T47D (cell line): ENCODE results near the gene NNAT.

Experiments
- DNase-seq, 2 experiments: peaks; one replicate each; pipeline versions ENCODE4 v3.0.0 to v3.0.0-alpha.2; 2011 to 2012; ENCODE audit warnings: low read depth in 1 of 2, low spot score in 1 of 2
- JUND ChIP-seq: IDR thresholded peaks from 2 replicates; pipeline ENCODE4 v1.6.1; 2012; ENCODE audit warnings: low read depth
- in situ Hi-C: cut with HindIII; loops from 2 replicates; pipeline ENCODE4 v1.10.0; 2016; ENCODE audit warnings: low sequenced_read_pairs, low pct_unique_long_range_greater_than_20kb

NNAT gene

DNA sequence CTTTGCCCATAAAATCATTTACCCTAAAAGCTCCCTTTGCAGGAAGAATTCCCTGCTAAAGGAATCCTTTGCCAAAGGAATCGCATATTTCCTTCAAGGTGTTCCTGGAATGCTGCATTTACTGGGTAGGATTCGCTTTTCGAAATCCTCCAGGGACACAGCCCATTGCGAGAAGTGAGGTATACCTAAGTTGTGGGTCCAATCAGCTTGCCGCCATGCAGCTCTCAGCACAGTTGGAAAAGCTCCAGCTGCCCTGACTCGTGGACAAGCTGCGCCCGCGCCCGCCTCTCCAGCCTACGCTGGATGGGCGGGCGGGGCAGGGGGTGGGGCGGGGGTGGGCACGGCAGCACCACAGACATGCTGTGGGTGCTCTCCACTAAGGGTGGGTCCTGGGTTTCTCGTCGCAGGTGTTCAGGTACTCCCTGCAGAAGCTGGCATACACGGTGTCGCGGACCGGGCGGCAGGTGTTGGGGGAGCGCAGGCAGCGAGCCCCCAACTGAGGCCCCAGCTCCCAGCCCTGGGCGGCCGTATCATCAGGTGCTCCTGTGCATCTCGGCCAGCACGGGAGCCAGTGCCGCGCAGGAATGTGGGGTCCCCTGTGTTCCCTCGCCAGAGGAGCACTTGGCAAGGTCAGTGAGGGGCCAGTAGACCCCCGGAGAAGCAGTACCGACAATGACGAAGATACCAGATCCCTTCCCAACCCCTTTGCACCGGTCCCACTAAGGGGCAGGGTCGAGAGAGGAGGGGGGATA lies 1.4 kb downstream of the NNAT start:
- in situ Hi-C loops, result no loop called here
- TF ChIP-seq JUND, result no peak
- DNase-seq, result no peak

DNA sequence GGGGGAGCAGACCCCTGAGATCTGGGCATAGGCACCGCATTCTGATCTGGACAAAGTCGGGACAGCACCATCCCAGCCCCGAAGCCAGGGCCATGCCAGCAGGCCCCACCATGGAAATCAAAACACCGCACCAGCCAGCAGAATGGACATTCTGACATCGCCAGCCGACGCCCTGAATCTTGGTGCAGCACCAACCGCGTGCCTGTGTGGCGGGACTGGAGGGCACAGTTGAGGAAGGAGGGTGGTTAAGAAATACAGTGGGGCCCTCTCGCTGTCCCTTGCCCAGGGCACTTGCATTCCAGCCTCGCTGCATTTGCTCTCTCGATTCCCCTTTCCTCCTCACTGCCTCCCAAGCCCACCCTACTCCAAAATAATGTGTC lies 2.0 kb downstream of the NNAT start:
- no peak for TF ChIP-seq JUND
- DNase-seq, result no peak
- in situ Hi-C loops, result no loop called here

DNA sequence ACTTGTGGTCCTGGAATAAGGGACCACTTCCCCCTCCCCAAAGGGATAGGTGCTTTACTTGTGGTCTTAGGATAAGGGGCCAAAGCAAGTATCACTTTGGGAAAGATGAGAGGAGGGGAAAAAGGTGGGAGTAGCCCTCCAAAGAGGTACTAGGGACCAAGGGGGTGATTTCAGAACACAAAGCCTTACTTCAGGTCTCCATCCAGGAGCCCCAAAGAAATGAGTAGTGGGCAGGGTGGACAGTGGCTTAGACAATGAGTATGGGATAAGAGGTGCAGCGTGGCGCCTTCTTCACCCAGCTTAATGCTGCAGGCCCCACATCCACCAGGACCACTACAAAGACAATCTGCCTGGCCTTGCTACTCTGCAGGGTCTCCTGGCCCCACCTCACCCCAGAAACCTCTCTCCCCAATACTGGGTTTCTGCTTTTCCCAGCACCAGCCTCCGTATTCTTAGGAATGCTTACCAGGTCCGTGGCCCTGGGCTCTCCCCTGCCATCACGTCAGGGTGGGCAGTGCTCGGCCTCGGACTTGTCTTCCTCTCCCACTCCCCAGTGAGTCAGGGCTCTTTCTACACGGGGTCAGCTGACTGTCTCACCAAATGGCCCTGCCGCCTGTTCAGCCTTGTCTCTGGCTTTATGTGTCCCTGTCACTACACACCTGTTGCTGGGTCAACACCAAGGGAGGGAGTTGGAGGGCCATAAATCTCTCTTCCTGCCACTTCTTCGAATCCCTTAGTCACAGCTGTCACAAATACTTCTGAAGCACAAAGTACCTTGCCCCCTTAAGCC lies 3.1 kb downstream of the NNAT start:
- in situ Hi-C loops, result no loop called here
- DNase-seq, result no peak
- no peak for TF ChIP-seq JUND

DNA sequence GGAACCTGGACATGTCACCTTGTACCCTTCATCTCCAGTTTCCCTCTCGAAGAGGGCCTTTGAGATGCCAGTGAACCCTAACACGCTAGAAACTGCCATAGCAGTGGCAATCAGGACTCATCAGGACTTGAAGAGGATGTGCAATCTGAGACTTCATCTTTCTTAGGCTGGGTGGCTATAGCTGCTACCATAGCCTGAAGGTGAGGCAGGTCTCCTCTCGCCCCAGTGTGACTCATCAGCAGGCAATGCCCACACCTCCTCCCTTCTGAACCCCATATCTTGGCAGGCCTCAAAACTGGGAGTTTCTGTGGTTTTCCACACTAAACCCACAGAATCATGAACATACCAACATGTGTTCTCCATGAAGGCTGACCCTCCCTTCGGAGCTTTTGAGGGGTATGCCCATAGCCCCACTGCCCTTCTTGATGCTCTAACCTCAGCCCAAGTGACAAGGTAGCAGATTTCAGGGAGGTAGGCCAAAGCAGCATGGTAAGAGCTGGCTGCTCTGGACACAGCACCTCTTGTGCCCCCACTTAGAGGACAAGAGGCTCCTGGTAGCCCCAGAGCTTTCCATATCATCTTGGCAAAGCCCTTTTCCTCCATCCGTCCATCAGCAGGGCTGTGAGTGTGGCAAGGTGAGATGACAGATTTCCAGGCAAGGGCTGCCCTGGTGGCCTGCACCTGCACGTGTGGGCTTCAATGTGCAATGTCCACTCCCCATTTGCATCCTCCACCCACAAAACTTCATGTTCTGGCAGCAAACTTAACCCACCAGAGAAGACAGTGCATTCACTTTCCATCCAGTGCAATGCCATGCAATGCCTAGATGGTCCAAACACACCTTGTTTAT lies 4.0 kb downstream of the NNAT start:
- DNase-seq, result no peak
- in situ Hi-C loops, result no loop called here
- no peak for TF ChIP-seq JUND

DNA sequence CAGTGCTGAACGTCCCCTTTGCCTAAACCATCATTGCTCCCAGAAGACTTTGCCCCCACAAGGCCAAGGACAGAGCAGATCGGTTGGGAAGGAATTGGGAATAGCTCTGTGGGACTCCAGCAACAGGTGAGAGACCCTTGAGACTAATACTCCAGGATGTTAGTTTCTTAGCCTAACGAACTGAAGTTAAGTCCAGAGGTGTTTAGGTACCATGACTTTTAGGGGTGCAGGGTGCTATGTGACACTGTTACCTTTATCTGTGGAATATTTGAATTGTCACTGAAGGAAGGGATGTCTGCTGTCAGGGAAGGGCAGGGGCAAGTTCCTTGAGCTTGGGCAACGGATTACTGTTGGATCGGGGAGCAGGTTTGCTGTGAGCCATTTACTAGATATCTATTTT lies 4.8 kb downstream of the NNAT start:
- TF ChIP-seq JUND, result no peak
- in situ Hi-C loops, result no loop called here
- DNase-seq, result no peak

DNA sequence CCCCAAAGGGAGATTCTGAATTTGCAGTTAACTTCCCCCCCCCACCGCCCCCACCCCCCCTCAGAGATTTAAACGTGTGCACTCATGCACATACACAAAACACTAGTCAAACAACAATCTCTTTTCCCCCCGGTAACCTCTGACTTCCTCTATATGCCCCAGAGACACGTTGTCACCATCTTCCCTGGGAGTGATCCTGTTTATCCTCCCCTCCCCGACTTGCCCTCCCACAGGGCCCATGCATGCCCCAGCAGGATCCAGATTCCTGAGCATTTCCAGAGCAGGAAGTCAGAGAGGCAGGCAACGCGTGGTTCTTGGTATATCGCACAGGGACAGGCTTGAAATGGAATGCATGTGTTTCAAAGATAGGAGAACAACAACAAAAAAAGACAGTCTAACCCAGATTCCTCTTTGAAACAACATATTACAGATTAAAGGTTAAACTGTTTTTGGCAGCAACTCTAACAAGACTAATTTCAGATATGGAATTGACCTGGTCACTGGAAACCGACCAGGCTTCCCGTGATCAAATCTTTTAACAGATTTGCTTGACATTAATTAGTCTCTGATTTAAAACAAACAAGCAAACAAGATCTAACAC lies 5.3 kb downstream of the NNAT start:
- no peak for TF ChIP-seq JUND
- DNase-seq, result peak; percentile 61 to 64
- in situ Hi-C loops, result no loop called here

DNA sequence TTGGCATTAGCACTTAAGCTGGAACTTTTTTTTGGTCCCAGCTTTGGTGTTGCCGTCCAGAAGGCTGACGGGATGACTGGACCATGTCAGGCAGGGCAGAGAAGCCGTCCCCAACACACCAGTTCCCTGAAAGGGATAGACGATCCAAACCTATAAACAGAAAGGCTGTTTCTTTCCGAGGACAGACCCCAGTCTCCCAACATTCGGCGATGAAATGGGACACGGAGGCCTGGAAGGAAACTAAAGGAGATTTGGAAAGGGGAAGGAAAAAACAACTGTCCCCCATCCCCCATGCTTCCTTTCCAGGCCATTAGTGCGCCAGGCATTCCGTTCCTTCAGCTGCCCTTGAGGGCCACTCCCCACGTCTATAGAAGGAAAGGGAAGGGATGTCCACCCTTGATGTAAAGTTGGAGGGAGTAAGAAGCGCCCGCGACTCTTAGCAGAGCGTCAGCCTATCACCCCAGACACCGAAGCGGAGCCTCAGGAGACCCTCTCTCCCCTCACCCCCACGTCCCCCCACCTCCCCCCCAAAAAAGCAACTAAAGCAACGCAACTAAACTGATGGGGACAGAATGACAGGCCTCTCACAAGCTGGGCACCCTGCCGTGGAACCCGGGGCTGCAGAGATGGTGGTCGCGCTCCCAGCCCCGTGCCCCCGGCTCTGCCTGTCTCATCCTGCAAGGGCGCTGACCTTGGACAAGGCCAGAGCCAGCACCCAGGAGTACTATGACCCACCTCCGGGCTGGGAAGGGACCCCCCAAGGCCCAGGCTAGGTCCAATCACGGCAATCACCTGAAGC lies 6.0 kb downstream of the NNAT start:
- in situ Hi-C loops, result no loop called here
- DNase-seq, result peak in 1 of 2 experiments; percentile 40
- no peak for TF ChIP-seq JUND

DNA sequence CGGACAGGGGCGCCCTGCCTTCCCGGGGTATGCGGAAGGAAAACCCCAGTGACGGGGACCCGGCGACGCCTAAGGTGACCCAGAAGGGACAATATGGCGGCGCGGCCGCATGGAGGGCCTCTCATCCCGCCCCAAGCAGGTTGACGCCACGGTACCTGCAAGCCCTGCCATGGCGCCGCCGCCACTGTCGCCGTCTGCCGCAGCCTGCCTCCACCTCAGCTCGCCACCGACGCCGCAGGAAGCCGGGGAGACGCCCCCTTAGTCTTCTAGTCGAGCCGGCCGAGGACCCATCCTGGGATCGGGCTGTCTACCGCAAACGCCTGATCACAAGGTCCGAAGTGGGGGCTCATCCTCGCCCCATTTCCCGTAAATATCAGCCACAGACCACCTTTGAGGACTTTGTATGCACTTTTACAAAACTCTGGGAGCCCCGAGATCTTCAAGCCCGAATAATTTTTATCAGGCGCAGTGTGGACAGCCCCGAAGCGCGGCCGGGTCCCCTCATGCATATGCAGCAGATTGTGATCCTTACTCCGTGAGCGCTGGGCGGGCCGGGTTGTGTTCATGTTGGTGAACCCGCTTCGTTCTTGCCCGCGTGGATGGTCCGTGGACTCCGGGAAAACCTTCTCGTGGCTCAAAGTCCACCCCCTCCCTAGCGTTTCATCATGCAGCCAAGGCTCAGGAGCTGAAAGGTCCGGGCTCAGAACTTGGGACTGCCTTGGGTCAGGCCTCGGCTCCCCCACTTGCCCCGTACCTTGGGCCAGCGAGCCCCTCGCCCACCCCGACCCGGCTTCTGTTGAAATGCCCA lies 6.8 kb downstream of the NNAT start, which contains the start of gene BLCAP:
BLCAP (minus strand) TSS at position 239 of the 808 bp plus-strand sequence. CDS start 8,702 bp downstream, outside the sequence.
- in situ Hi-C loops, result no loop called here
- peak; percentile 95 to 97 for DNase-seq

DNA sequence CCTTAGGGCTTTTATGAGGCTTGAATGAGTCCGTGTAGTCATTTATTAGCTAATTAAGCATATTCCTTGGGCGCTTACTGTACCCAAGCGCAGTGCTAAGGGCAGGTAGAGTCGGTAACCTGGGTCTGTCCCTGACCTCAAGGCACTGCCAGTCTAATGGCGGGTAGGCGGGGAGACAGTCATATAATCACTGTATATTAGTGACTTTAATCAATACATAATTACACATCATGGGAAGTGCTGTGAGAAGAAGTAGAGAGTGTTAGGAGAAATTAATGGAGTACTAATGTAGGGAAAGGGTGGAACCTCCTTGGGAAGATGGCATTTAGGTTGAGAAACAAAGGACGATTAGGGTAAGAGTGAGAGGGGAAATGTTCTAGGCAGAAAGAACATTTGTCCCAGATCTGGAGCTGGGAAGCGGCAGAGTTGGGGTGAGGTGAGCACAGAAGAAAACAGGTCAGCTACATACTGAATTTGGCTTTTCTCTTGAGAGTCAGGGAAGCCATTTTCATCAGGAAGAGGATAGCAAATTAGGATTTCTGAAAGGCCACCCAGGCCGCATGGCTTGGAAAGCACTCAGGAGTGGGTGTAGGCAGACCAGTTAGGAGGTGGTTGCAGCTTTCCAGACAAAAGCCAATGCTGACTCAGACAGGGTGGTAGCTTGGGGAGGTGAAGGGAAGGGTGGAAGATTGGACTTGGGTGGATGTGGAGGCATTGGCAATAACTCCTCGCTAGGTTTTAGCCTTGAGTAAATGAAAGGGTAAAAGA lies 7.6 kb downstream of the NNAT start:
- in situ Hi-C loops, result no loop called here
- DNase-seq, result no peak
- TF ChIP-seq JUND, result no peak

More for the DNA sequence above, 6.8 kb downstream of the NNAT start, which contains the start of gene BLCAP:
- no peak for TF ChIP-seq JUND
